Osteoblast (primary cell): Measurements from ENCODE around the gene CLNK. TPM values are rescaled to one million over a fixed set of nuclear protein-coding genes. Genes with fewer than 3 reads are reported as not detected.

Experiments
- DNase-seq: peaks from one replicate; pipeline ENCODE4 v3.0.0; 2011; ENCODE audit warnings: low spot score, mixed read lengths; ENCODE audit not compliant: insufficient read length; ENCODE audit errors: missing footprints
- H2AFZ ChIP-seq: 2 replicates; pipeline ENCODE4 v1.6.0; 2011; ENCODE audit warnings: mild to moderate bottlenecking, low read length
- H3K27ac ChIP-seq: 2 replicates; pipeline ENCODE4 v1.5.1; 2011; ENCODE audit warnings: mild to moderate bottlenecking, low read depth, low read length, moderate library complexity
- H3K27me3 ChIP-seq: 2 replicates; pipeline ENCODE4 v1.6.0; 2012; ENCODE audit warnings: mild to moderate bottlenecking, control low read depth, inconsistent platforms, low read length, moderate library complexity; ENCODE audit not compliant: insufficient read depth
- H3K36me3 ChIP-seq: 2 replicates; pipeline ENCODE4 v1.5.1; 2011; ENCODE audit warnings: mild to moderate bottlenecking, low read length, control low read depth, moderate library complexity; ENCODE audit not compliant: insufficient read depth
- H3K4me1 ChIP-seq: 2 replicates; pipeline ENCODE4 v1.5.1; 2011; ENCODE audit warnings: mild to moderate bottlenecking, low read length, control low read depth, moderate library complexity; ENCODE audit not compliant: insufficient read depth
- H3K4me2 ChIP-seq: 2 replicates; pipeline ENCODE4 v1.6.0; 2011; ENCODE audit warnings: mild to moderate bottlenecking, low read length; ENCODE audit not compliant: insufficient read depth
- H3K4me3 ChIP-seq: fragments of 200-600 bp; sonication (generic); 3 replicates; pipeline ENCODE4 v1.5.1; 2012; ENCODE audit warnings: mild to moderate bottlenecking, low read length, inconsistent platforms; ENCODE audit not compliant: insufficient read depth
- H3K79me2 ChIP-seq: 2 replicates; pipeline ENCODE4 v1.6.0; 2012; ENCODE audit warnings: mild to moderate bottlenecking, low read length, control low read depth, inconsistent platforms; ENCODE audit not compliant: insufficient read depth
- H3K9me3 ChIP-seq: 2 replicates; pipeline ENCODE4 v1.5.1; 2011; ENCODE audit warnings: low read depth, low read length, control low read depth
- H4K20me1 ChIP-seq: 2 replicates; pipeline ENCODE4 v1.6.0; 2012; ENCODE audit warnings: mild to moderate bottlenecking, low read length, control low read depth; ENCODE audit not compliant: insufficient read depth
- CTCF ChIP-seq: IDR thresholded peaks from 2 replicates; pipeline ENCODE4 v1.5.1; 2011; ENCODE audit warnings: mild to moderate bottlenecking, low read depth, low read length, moderate library complexity; ENCODE audit errors: extremely low read depth
- total RNA-seq: library from RNA; depleted of rRNA; stranded (reverse); fragments of >200 nt; gene quantifications from 2 replicates; pipeline ENCODE4 v1.2.3, GENCODE V29; 2012

CLNK gene
- total RNA-seq, 1 donor, result not detected

GRCh38 chr4:10662937-10663336 is 21.6 kb downstream of the CLNK start:
- Histone ChIP-seq H3K79me2 (no peaks in the 10 kb centered on the region), H2AFZ (no peak overlapping the region), H3K27me3 (peaks cover 15% of the 10 kb centered on the region), H3K4me1 (peaks cover 7% of the 10 kb centered on the region), H3K4me2 (no peak overlapping the region), H4K20me1 (no peaks in the 10 kb centered on the region), H3K27ac (no peak overlapping the region), H3K36me3 (no peaks in the 10 kb centered on the region), H3K9me3 (no peaks in the 10 kb centered on the region), H3K4me3 (no peak overlapping the region)
- DNase-seq, result no peak
- no peak for TF ChIP-seq CTCF

DNA sequence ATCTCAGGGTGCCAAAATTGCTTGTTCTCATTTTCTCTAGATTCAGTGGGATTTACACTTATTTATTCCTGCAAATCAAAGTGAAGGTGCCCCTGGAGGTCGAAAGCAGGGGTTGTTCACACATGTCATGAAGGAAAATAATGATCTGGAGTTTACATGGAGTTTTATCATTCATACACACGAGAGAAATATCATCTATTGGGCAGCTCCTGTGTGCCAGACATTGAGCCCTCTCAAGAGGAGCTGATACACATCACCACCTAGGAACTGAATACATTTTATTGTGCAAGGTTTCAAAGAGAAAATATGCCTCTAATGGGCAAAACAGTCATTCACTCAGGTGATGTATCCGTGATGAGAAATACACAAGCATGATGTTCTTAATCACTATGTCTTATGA is 23.5 kb downstream of the CLNK start:
- Histone ChIP-seq H3K79me2 (no peaks in the 10 kb centered on the region), H3K27me3 (no peaks in the 10 kb centered on the region), H3K27ac (no peak overlapping the region), H3K4me1 (peaks cover 12% of the 10 kb centered on the region), H3K9me3 (no peaks in the 10 kb centered on the region), H2AFZ (no peak overlapping the region), H4K20me1 (no peaks in the 10 kb centered on the region), H3K36me3 (no peaks in the 10 kb centered on the region), H3K4me2 (no peak overlapping the region), H3K4me3 (no peak overlapping the region)
- no peak for DNase-seq
- no peak for TF ChIP-seq CTCF

DNA sequence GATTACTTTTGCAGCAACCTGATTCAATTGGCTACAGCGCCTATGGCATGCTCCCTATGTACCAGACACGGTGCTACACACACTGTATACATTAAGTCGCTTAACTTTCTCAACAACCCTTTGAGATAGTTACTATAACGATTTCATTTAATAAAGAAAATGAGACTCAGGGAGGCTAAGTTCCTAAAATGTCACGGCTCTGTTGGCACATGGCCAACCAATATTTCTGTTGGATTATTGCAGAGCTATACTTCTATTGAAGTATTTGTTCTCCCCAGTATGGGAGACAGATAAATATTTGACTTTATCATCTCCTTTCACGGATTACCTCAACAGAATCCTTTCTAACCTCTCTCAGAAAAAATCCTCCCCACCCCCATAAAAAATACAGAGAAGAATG is 25.3 kb downstream of the CLNK start:
- no peaks in the 10 kb centered on the region for H3K9me3 ChIP-seq

DNA sequence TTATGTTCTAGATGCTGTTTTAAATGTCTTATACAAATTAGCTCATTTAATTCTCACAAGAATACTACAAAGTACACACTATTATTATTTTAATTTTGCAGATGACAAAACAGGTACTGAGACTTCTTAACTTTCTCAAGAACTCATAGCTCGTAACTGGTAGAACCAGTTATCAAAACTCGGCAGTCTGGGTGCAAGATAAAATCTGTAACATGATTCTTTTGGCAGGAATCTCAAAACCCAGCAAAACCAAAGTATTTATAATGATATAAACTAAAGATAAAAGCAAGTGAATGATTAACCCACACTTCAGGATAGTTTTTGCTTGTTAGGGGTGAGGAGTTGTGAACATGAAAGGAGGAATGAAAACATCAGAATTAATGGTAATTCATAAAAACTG is 27.6 kb downstream of the CLNK start:
- DNase-seq, result no peak
- Histone ChIP-seq H3K27ac (no peak overlapping the region), H3K4me2 (no peak overlapping the region), H4K20me1 (no peaks in the 10 kb centered on the region), H3K4me3 (no peak overlapping the region), H3K4me1 (peaks cover 9% of the 10 kb centered on the region), H3K36me3 (no peaks in the 10 kb centered on the region), H3K27me3 (no peaks in the 10 kb centered on the region), H3K79me2 (no peaks in the 10 kb centered on the region), H3K9me3 (no peaks in the 10 kb centered on the region), H2AFZ (no peak overlapping the region)
- no peak for TF ChIP-seq CTCF

More for the DNA sequence above, 25.3 kb downstream of the CLNK start:
- Histone ChIP-seq H4K20me1 (no peaks in the 10 kb centered on the region), H3K27me3 (no peaks in the 10 kb centered on the region), H3K27ac (no peak overlapping the region), H3K4me2 (no peak overlapping the region), H3K79me2 (no peaks in the 10 kb centered on the region), H3K4me3 (no peak overlapping the region), H2AFZ (no peak overlapping the region), H3K36me3 (no peaks in the 10 kb centered on the region), H3K4me1 (peaks cover 9% of the 10 kb centered on the region)
- TF ChIP-seq CTCF, result no peak
- DNase-seq, result no peak
